UCSD-AML1 (cell line): ENCODE measurements around the gene CRTAC1.

Source experiments
- DNase-seq: peaks from one replicate; lab custom pipeline; 2025; ENCODE audit not compliant: unreplicated experiment; lab: John Stamatoyannopoulos, UW

The CRTAC1 gene

DNA sequence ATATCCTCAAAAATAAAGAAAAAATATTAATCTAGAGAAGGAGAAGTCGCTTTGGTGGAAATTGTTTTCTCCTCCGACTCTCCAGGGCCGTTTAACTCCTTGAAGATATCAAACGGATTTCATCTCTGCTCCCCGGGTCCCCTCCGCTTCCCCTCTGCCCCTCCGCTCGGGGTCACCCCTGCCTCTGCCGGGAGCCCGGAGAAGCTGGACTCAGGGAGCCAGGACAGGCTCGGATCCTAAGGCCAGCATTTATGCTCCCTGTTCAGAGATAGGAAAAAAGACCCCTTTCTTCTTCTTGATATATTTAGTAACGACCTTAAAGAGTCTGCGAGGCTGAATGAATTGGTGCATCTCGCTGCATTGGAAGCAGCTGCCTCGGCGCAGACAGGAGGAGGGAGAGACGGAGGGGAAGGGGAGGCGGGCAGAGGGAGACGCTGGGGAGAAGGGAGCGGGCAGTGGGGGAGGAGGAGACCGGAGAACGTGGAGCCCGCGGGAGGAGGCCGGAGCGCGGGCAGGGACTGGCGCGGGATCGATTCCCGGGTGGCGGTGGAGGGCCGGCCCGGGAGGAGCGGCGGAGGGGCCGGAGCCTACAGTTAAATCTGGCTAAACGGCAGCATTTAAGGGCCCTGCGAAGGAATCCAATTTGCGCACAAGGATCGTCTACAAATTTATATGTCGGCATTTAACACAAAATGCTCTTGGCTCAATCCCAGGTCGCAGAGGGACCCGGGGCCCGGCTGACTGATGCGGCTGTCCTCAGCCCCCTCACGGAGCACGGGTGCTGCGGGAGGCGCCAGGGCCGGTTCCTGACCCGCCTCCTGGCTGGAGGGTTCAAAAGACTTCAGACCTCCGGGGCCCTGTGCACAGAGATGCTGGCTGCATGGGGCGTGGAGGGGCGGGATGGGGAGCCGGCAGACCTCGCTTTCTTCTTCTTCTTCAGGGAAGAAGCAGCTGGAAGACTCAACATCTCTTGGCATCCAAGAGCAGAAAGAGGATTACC lies 55.6 kb downstream of the CRTAC1 start:
- no peak for DNase-seq

- no peak for DNase-seq
Observed at GRCh38 chr10:97974100-97974499, 56.3 kb downstream of the CRTAC1 start.

GRCh38 chr10:97969538-97970079 lies 60.8 kb downstream of the CRTAC1 start:
- no peak for DNase-seq

DNA sequence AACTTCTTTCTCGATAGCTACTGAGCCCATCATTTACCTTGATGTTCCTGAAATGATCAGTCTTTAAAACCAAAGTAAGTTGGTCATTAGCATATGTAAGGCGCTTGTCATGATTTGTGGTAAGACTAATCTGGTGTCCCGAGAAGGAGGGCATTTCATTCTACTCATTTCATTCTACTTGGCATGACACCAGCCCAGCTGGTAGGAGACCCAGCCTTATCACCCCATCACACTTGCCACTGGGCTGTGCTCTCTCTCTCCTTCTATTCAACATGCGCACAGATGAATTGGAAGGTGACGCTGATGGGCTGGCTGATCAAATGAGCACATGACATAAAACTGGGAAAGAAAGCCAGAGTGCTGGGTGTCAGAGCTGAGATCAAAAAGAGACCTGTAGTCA lies 65.7 kb downstream of the CRTAC1 start:
- DNase-seq, result no peak

DNA sequence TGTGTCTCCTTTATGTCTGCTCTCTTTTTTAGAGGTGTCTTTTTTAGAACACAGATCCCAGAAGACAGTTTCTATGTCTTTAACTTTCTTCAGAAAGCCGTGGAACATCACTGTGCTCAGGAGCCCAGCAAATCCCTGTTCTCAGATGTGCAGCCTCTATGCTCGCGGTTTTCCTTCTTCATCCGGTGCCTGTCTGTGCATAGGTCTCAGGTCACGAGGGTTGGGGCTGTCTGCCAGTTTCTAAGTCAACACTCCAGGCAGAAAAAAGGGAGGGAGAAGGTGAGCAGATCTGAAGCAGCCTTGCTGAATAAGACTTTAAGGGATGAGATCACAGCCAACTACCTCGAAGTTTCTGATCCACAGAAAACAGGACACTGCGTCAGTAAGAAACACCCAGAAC lies 68.5 kb downstream of the CRTAC1 start:
- DNase-seq, result no peak

GRCh38 chr10:97960269-97961056 lies 70.0 kb downstream of the CRTAC1 start:
- DNase-seq, result no peak

DNA sequence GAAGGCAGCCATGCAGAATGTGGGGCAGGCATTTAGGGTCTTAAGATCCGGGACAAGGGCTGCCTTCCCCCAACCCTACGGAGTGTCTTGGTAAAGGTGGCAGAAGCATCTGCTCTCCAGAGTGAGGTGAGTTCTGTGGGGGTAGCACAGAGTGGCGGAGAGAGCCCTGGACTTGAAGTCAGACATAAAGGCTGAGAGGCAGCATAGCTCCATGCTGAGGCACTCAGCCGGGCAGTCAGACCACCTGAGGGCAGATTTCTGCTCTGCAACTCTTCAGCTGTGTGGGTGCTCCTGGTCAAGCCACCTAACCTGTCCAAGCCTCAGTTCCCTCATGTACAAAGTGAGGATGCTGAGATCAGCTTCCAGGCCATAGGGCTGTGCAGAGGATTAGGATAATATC lies 81.0 kb downstream of the CRTAC1 start:
- DNase-seq, result no peak

GRCh38 chr10:97948822-97949221 lies 81.6 kb downstream of the CRTAC1 start:
- DNase-seq, result no peak

GRCh38 chr10:97944772-97945171 lies 85.6 kb downstream of the CRTAC1 start:
- no peak for DNase-seq

- DNase-seq, result no peak
Observed at GRCh38 chr10:97943294-97943693, 87.1 kb downstream of the CRTAC1 start.

- DNase-seq, result no peak
Observed at GRCh38 chr10:97940534-97940933, 89.9 kb downstream of the CRTAC1 start.

DNA sequence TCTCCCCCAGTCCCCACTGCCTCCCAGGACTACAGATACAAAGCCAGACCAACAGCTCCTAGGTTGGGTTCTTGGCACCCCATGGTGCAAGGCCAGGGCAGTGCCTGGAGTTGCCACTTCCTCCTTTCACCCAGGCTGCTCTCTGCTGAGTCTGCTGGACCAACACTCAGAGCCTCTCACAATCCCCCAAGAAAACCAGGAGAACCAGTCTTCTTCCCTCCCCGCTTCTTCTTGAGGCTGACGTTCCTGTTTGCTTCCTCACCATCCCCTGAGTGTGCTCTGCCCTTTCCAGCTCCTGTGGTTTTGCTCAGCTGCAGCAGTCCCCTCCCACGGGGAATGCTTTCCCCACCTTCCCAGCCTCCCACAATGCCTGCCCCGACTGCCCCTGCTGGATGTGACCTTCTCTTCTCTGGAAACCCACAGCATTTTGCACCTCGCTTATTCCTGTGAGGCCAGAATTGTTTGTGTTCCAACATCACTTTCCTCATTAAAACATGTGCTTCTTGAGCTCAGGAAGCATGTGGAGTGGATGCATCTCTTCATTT lies 90.9 kb downstream of the CRTAC1 start:
- DNase-seq, result no peak

GRCh38 chr10:97937928-97938327 lies 92.5 kb downstream of the CRTAC1 start:
- no peak for DNase-seq

- no peak for DNase-seq
Observed at GRCh38 chr10:97937054-97937453, 93.4 kb downstream of the CRTAC1 start.

DNA sequence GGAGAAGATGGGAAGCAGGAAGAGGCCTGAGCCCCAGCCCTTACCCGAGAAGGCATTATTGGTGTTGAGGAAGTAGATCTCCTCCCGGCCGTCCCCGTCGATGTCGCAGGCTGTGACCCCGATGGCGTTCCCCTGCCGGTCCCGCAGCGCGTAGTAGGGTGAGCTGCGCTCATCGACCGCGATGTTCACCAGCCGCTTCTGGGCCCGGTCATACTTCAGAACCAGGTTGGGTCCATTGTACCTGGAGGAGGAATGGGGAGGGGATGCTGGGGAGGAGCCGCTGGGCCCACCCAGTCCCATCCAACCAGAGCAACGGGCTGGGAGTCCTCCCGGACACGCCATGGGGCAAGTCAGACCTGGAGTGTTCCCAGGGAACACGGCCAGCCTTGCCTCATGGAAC lies 94.3 kb downstream of the CRTAC1 start:
- no peak for DNase-seq

DNA sequence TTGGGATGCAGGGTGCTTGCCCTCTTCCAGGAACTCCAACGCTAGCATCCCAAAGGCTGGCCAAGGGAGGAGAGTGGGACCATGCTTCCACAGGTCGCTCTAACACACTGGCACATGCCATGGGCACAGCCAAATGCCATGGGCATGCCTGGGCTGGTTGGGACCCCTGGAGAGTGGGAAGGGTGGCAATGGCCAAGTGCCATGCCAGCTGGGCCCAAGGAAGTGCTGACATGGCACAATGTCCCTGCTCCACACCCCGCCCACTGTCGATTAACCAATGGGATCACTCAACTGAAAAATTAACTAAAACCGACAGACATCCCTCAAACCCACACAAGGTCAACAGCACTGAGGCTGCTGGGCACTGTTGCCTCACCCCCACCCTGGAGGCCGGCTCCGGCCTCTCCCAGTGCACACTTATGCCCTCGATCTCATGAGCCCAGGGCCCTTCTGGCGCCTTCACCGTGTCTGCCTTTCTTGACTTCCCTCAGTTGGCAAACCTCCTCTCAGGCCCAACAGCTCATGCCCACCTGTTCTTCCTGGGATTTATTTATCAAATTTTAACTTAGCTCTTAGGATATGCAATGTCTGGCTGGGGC lies 97.4 kb downstream of the CRTAC1 start:
- DNase-seq, result no peak

GRCh38 chr10:97931041-97931440 lies 99.4 kb downstream of the CRTAC1 start:
- DNase-seq, result no peak

DNA sequence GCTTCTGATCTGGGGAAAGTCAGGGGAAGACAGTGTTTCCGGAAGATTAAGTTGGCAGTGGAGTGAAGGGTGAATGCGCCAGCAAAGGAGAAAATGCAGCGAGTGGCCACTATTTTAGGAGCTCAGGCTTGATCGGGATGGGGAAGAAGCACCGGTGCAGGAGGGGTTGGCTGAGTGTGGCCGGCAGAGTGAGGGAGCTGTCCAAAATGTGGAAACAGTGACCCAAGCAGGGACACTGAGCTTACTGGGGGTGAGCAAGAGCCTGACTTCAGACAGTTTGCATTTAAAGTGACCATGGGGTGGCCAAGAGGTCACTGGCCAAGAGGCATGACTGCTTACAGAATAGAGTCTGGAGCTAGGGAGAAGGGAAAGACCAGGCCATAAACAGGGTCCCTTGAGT lies 101.5 kb downstream of the CRTAC1 start:
- no peak for DNase-seq

- DNase-seq, result no peak
Observed at GRCh38 chr10:97927622-97928021, 102.8 kb downstream of the CRTAC1 start.

- no peak for DNase-seq
Observed at GRCh38 chr10:97926055-97926454, 104.4 kb downstream of the CRTAC1 start.

GRCh38 chr10:97925308-97925938 lies 105.0 kb downstream of the CRTAC1 start:
- no peak for DNase-seq
